GM04503 (cell line): ENCODE data around the gene MYOF.
"Not testable (repeated sequence)": the region's sequence is repeated elsewhere in the genome, so short reads cannot be mapped to it uniquely, and the experiment has no call there.

Experiments
- DNase-seq: peaks from one replicate; pipeline ENCODE4 v3.0.0-alpha.2; 2012; ENCODE audit warnings: low read depth

Gene MYOF

GRCh38 chr10:93290661-93291354, 191.3 kb downstream of the MYOF start:
- no peak for DNase-seq

- DNase-seq, result peak; percentile 77
Observed at GRCh38 chr10:93288679-93289634, 193.2 kb downstream of the MYOF start.

- no peak for DNase-seq
Observed at GRCh38 chr10:93287775-93288174, 194.4 kb downstream of the MYOF start.

DNA sequence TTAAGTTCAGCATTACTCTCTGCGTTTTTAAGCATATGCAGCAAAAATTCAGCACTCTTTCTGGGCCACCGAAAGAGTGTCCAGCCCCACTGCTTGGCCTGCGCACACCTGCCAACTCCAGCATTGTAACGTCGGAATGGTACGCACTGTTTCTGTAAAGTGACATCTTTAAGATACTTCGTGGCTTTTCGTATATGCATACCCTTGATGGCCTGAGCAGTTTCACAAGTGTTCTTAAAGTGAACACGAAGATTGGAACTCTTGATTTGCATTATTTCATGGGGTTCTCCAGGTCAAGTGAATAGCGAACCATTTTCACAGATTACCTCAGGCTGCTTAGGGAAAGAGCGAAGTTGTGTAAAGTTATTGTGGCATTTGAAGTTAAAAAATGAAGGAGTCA, 197.9 kb downstream of the MYOF start:
- DNase-seq, result not testable (repeated sequence)

DNA sequence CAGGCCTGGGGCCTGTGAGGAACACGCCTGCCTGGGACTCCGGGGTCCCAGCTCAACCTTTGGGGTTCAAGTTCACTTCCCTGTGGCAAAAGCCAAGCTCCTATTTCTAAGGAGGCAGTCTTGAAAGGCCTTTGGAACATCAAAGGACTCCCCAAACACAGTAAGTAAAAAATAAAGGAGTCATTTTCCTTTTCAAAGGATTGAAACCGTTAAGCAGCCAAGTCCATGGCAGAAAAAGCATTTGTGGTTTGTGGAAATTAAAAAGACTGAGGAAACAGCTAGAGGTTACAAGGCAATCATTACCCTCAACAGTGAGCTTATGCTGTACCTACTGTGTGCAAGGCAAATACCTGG, 200.8 kb downstream of the MYOF start:
- DNase-seq, result no peak

- DNase-seq, result no peak
Observed at GRCh38 chr10:93280699-93281366, 201.3 kb downstream of the MYOF start.

DNA sequence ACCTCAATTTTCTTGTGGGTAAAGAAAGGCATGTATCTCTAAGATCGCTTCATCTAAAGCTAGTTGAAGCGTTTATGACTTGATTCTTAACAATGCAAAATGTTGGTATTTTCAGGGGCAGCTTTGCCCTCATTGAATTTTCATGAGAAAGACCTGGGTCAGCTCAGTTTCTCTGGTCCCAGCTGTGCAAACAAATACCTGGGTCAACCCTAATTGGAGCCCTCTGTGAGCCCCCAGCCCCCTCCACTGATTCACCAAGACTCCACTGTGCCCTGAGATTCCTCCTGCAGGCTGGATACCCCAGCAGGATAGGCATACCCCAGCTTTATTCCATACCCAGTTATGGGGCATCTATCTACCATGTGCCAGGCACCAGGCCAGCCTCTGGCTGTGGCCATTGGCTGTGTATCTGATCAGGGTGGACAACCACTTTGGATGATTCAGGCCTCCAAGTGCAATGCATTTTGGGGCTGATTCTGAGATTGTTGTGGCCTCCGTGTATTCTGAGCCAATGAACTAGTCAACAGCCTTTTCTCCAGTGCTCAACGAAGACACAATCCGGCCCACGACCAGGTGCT, 201.9 kb downstream of the MYOF start:
- DNase-seq, result no peak

DNA sequence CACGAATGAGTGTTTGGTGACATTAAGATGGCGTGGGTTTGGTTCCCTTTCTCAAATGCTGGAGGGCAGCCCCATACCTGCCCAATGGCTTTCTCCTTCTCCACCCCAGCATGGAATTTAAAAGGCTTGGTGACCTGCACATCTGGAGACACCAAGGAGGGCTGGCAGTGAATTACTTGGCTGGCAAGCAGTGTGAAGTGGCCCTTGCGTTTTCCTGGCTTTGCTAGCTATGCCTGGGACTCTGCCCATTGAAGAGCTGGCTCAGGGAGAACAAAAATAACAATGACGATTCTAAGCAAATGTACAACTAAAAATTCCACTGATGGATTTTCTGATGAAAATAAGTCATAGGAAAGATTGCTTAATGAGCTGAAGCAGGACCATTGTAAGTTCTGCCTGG, 204.8 kb downstream of the MYOF start:
- DNase-seq, result no peak

DNA sequence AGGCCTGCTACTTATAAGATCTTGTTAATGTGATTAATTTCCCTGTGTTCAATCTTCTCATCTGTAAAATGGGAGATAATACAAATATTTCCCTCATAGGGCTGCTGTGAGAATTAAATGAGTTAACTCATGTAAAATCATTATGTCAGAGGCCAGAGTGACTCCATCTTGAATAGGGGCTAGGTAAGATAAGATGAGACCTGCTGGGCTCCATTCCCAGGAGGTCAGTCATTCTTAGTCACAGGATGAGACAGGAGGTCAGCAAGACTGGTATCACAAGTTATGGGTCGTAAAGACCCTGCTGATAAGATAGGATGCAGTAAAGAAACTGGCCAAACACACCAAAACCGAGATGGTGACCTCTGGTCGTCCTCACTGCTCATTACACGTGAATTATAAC, 207.7 kb downstream of the MYOF start:
- no peak for DNase-seq

- DNase-seq, result no peak
Observed at GRCh38 chr10:93272884-93273675, 209.1 kb downstream of the MYOF start.

GRCh38 chr10:93271347-93271746, 210.8 kb downstream of the MYOF start:
- DNase-seq, result no peak

DNA sequence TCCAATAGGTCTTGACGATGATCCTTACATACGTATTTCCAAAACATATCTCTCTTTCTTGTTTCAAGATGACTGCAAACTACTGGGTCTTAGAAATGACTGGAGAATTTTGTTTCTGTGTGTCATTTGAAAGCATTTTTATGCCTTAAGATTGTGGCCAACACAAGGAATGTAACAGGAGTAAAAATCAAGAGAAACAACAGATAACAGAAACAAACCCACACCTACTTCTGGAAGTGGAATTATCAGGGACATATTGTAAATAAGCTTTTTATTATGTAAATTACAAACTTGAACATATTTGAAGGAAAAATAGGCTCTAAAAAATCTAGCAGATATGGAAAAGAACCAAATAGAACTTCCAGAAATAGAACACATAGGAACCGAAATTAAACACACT, 212.9 kb downstream of the MYOF start:
- DNase-seq, result no peak

DNA sequence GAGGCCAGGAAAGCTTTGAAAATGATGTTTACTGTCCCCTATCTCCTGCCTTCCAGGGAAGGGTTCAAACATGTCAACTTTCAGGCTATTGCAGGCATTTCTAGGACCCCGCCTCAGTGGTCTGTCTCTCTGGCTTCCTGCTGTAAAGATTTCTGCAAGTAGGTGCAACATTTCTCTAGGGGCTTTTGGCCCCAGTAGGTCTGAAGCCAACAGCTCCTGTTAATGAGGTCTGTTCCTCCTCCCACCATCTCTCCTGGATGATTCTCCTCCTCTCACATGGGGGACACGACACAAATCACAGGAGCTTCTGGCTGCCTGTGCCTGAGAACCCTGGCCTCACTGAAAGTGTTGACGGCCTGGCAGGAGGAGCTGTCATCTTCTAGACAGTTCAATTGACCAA, 214.1 kb downstream of the MYOF start:
- DNase-seq, result no peak

DNA sequence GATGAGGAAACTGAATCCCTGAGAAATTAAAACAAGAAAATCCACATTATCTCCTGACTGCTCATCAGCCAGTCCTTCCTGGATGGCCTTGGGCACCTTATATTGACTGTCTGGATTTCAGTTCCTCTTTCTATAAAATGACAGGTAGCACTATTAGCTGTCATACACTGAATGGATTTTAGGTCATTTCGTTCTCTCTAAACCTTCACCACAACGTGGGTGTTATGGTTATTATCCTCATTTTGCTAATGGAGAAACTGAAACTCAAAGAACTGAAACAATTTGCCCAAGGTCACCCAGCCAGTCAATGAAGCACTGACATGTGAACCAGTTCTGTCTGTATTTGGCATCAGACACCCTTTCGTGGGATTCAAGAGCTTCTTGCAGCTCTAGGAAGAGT, 214.6 kb downstream of the MYOF start:
- DNase-seq, result no peak

- no peak for DNase-seq
Observed at GRCh38 chr10:93266858-93267257, 215.3 kb downstream of the MYOF start.

- peak; percentile 18 for DNase-seq
Observed at GRCh38 chr10:93261961-93262610, 220.0 kb downstream of the MYOF start.

DNA sequence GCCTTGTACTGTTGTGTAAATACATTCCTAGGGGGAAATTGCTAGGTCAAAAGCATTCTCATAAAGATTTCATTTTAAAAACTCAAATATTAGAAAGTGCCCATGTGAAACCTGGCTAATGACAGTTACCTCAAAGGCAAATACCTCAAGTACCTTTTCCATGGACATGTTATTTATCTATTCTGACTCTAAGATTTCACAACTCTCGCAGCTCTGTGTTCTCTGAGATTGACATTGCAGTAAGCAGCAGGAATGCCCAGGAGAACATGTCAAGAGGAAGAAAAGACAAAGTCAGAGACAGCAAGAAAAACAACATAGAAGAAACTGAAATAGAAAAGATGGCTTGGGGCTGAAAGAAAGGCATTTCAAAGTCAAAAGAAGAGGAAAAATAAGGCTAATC, 221.0 kb downstream of the MYOF start:
- no peak for DNase-seq

GRCh38 chr10:93259126-93259525, 223.0 kb downstream of the MYOF start:
- no peak for DNase-seq
